Esophagus squamous epithelium (tissue), 5 donors: ENCODE results near the gene LRRTM2. TPM values are rescaled to one million over a fixed set of nuclear protein-coding genes. Genes with fewer than 3 reads are reported as not detected.

Source experiments
- DNase-seq: peaks from one replicate; lab custom pipeline; 2025; lab: John Stamatoyannopoulos, UW
- H3K27ac ChIP-seq, 4 donors: fragments of 200-600 bp; sonication (generic); one replicate each; pipeline ENCODE4 v1.5.1; 2016 to 2019; ENCODE audit warnings: mild to moderate bottlenecking in 1 of 4
- H3K27me3 ChIP-seq, 4 donors: fragments of 200-600 bp; sonication (generic); 1 replicate in 3 of 4; 2 replicates in 1 of 4; pipeline versions ENCODE4 v1.5.1 to v1.6.0; 2017 to 2021; ENCODE audit warnings: antibody characterized with exemption in 1 of 4
- H3K36me3 ChIP-seq, 3 donors: fragments of 200-600 bp; sonication (generic); one replicate each; pipeline ENCODE4 v1.5.1; 2016 to 2019
- H3K4me1 ChIP-seq, 3 donors: fragments of 200-600 bp; sonication (generic); one replicate each; pipeline ENCODE4 v1.5.1; 2017 to 2019
- H3K4me3 ChIP-seq, 4 donors: fragments of 200-600 bp; sonication (generic); 1 replicate in 3 of 4; 2 replicates in 1 of 4; pipeline ENCODE4 v1.5.1; 2016 to 2019; ENCODE audit warnings: mild to moderate bottlenecking in 2 of 4, moderate library complexity in 1 of 4
- H3K9me3 ChIP-seq, 3 donors: fragments of 200-600 bp; sonication (generic); one replicate each; pipeline ENCODE4 v1.5.1; 2016 to 2019
- CTCF ChIP-seq, 6 experiments: fragments of 450-650 bp in 4 of 6; fragments of 200-600 bp in 2 of 6; sonication (generic) in 2 of 6; IDR thresholded peaks; one replicate each; pipeline ENCODE4 v1.5.1; 2016 to 2019; ENCODE audit warnings: antibody characterized with exemption in 6 of 6, mild to moderate bottlenecking in 4 of 6, moderate library complexity in 4 of 6
- POLR2A ChIP-seq, 4 donors: fragments of 450-650 bp; IDR thresholded peaks; one replicate each; pipeline ENCODE4 v1.6.1; 2017; ENCODE audit warnings: antibody characterized with exemption in 4 of 4, mild to moderate bottlenecking in 4 of 4, moderate library complexity in 3 of 4
- WGBS, 2 donors: methylation state at CpG; one replicate each; pipeline ENCODE4 v1.1.5; 2018; 5-methylcytosine and 5-hydroxymethylcytosine counted together
- intact Hi-C: fragments of 100-400 bp; cut with DNase I; formaldehyde crosslinking; loops from one replicate; pipeline ENCODE4 v1.15.0; 2022
- total RNA-seq, 4 donors: library from RNA; depleted of rRNA; stranded (reverse); fragments of >200 nt; gene quantifications; one replicate each; pipeline ENCODE4 v1.1.0, GENCODE V29; 2016
- donor health status: DM: yes; HTN: yes; CAD: no.

Gene LRRTM2
- total RNA-seq, 4 donors from 2014 or later, result 0.04 to 3.1 (median 0.19) TPM; not detected in 1

- TF ChIP-seq POLR2A (IDR thresholded peaks at IDR 0.05), result no peak
- no peak for TF ChIP-seq CTCF (IDR thresholded peaks at IDR 0.05)
- WGBS, 2 donors, result 83 to 91% methylated on average over 2 of the region's 2 CpGs
- Histone ChIP-seq H3K4me3 (no peak overlapping the region), H3K36me3 (peaks cover 3 to 94% (median 5%) of the 10 kb centered on the region in 3 donors), H3K4me1 (no peaks in the 10 kb centered on the region), H3K9me3 (no peaks in the 10 kb centered on the region), H3K27me3 (no peaks in the 10 kb centered on the region), H3K27ac (no peak overlapping the region)
- intact Hi-C loops, result no loop called here
- no peak for DNase-seq
These were observed 34.6 kb upstream of the LRRTM2 start for GRCh38 chr5:138909734-138910133.

- H3K36me3 ChIP-seq, result peaks cover 5 to 100% (median 6%) of the 10 kb centered on the region in 3 donors
- H3K4me3 ChIP-seq, result no peak overlapping the region
- WGBS, 2 donors, result 100% methylated on average over 1 of the region's 1 CpG
- TF ChIP-seq POLR2A (IDR thresholded peaks at IDR 0.05) (no peak), CTCF (IDR thresholded peaks at IDR 0.05) (no peak)
- H3K9me3 ChIP-seq, result no peaks in the 10 kb centered on the region
- H3K4me1 ChIP-seq, result peaks cover 0 to 13% (median 0%) of the 10 kb centered on the region in 3 donors
- no peaks in the 10 kb centered on the region for H3K27me3 ChIP-seq
- no peak for DNase-seq
- H3K27ac ChIP-seq, result no peak overlapping the region
- intact Hi-C loops, result no loop called here
These were observed 30.4 kb upstream of the LRRTM2 start for GRCh38 chr5:138905541-138905940.

- Histone ChIP-seq H3K4me1 (peaks cover 0 to 13% (median 0%) of the 10 kb centered on the region in 3 donors), H3K36me3 (peaks cover 5 to 97% (median 6%) of the 10 kb centered on the region in 3 donors), H3K4me3 (no peak overlapping the region), H3K27me3 (no peaks in the 10 kb centered on the region), H3K9me3 (no peaks in the 10 kb centered on the region), H3K27ac (no peak overlapping the region)
- TF ChIP-seq POLR2A (IDR thresholded peaks at IDR 0.05), result no peak
- TF ChIP-seq CTCF (IDR thresholded peaks at IDR 0.05), result no peak
- intact Hi-C loops, result no loop called here
- no peak for DNase-seq
- WGBS, 2 donors, result 75 to 90% methylated on average over 10 of the region's 10 CpGs
These were observed 28.1 kb upstream of the LRRTM2 start for GRCh38 chr5:138903130-138903775.

GRCh38 chr5:138901716-138902115, 26.6 kb upstream of the LRRTM2 start:
- Histone ChIP-seq H3K4me1 (peaks cover 0 to 13% (median 0%) of the 10 kb centered on the region in 3 donors), H3K36me3 (peaks cover 5 to 97% (median 6%) of the 10 kb centered on the region in 3 donors), H3K27me3 (no peaks in the 10 kb centered on the region), H3K4me3 (no peak overlapping the region), H3K9me3 (no peaks in the 10 kb centered on the region), H3K27ac (peak overlapping the region in 1 of 4 donors; percentile 36)
- DNase-seq, result no peak
- WGBS, 2 donors, result 81 to 85% methylated on average over 2 of the region's 2 CpGs
- TF ChIP-seq POLR2A (IDR thresholded peaks at IDR 0.05) (no peak), CTCF (IDR thresholded peaks at IDR 0.05) (no peak)
- intact Hi-C loops, result no loop called here

GRCh38 chr5:138900281-138900965, 25.3 kb upstream of the LRRTM2 start:
- 67 to 68% methylated on average over 6 of the region's 6 CpGs for WGBS, 2 donors
- no peak overlapping the region for H3K4me3 ChIP-seq
- H3K27ac ChIP-seq, result peak overlapping the region in 3 of 4 donors; percentile 18 to 36 (median 34)
- H3K9me3 ChIP-seq, result no peaks in the 10 kb centered on the region
- peaks cover 0 to 97% (median 3%) of the 10 kb centered on the region in 3 donors for H3K36me3 ChIP-seq
- H3K4me1 ChIP-seq, result peaks cover 0 to 13% (median 0%) of the 10 kb centered on the region in 3 donors
- intact Hi-C loops, result no loop called here
- TF ChIP-seq CTCF (IDR thresholded peaks at IDR 0.05), result no peak
- no peak for TF ChIP-seq POLR2A (IDR thresholded peaks at IDR 0.05)
- no peaks in the 10 kb centered on the region for H3K27me3 ChIP-seq
- DNase-seq, result no peak
